ENCODE results near the gene CYGB.
A peak's percentile ranks its signal among the peaks of the same experiment; 100 is the strongest.

CYGB gene

GRCh38 chr17:76502341-76503211, 34.9 kb downstream of the CYGB start:
- no peak for TF ChIP-seq ZBTB7A (IDR thresholded peaks at IDR 0.05; ENCODE audit: low read depth)
- TF ChIP-seq RAD21 (IDR thresholded peaks at IDR 0.05; ENCODE audit: low read depth), result no peak
- no peak for TF ChIP-seq CREB1 (IDR thresholded peaks at IDR 0.05; ENCODE audit: low read depth)

GRCh38 chr17:76501827-76502307, 35.6 kb downstream of the CYGB start:
- TF ChIP-seq USF1 (IDR thresholded peaks at IDR 0.05) (no peak), TCF12 (IDR thresholded peaks at IDR 0.05; ENCODE audit: low read depth) (no peak), ZBTB7A (IDR thresholded peaks at IDR 0.05; ENCODE audit: low read depth) (no peak)

GRCh38 chr17:76501018-76501826, 36.3 kb downstream of the CYGB start, which contains the start of gene RHBDF2:
TSS of gene RHBDF2 (minus strand) at chr17:76501423. CDS start at chr17:76481524, 19,899 bp downstream.
- TF ChIP-seq CREB1 (IDR thresholded peaks at IDR 0.05; ENCODE audit: low read depth), result no peak
- TF ChIP-seq MAX (IDR thresholded peaks at IDR 0.05), result peak; percentile 68; the same call in 1 of the 2 replicates
- peak; percentile 61; the same call in 1 of the 2 replicates for TF ChIP-seq TAF1 (IDR thresholded peaks at IDR 0.05; ENCODE audit: low read depth)
- TF ChIP-seq YY1 (IDR thresholded peaks at IDR 0.05; ENCODE audit: low read depth), result no peak
- no peak for TF ChIP-seq RAD21 (IDR thresholded peaks at IDR 0.05; ENCODE audit: low read depth)
- peak; percentile 11; the same call in 1 of the 2 replicates for TF ChIP-seq EP300 (IDR thresholded peaks at IDR 0.05; ENCODE audit: borderline replicate concordance)
- TF ChIP-seq USF1 (IDR thresholded peaks at IDR 0.05), result peak; percentile 64
- peak; percentile 18; the same call in 1 of the 2 replicates for TF ChIP-seq TCF12 (IDR thresholded peaks at IDR 0.05; ENCODE audit: low read depth)
- no peak for TF ChIP-seq CEBPB (IDR thresholded peaks at IDR 0.05)
- TF ChIP-seq REST (IDR thresholded peaks at IDR 0.05; ENCODE audit: low read depth), result no peak

- TF ChIP-seq EGR1 (IDR thresholded peaks at IDR 0.05) (0 out of 2 replicates have a peak, but pooled peaks have one; percentile 34), TEAD4 (IDR thresholded peaks at IDR 0.05) (no peak)
Measured at GRCh38 chr17:76500747-76501017, 36.8 kb downstream of the CYGB start.

- TF ChIP-seq MAX (IDR thresholded peaks at IDR 0.05), result no peak
- TF ChIP-seq CEBPB (IDR thresholded peaks at IDR 0.05), result no peak
- no peak for TF ChIP-seq YY1 (IDR thresholded peaks at IDR 0.05; ENCODE audit: low read depth)
- TF ChIP-seq ZBTB7A (IDR thresholded peaks at IDR 0.05; ENCODE audit: low read depth), result no peak
- no peak for TF ChIP-seq EP300 (IDR thresholded peaks at IDR 0.05; ENCODE audit: borderline replicate concordance)
- TF ChIP-seq EGR1 (IDR thresholded peaks at IDR 0.05), result no peak
- no peak for TF ChIP-seq REST (IDR thresholded peaks at IDR 0.05; ENCODE audit: low read depth)
- TF ChIP-seq TAF1 (IDR thresholded peaks at IDR 0.05; ENCODE audit: low read depth), result no peak
Measured at GRCh38 chr17:76500074-76500746, 37.3 kb downstream of the CYGB start.

GRCh38 chr17:76499267-76499667, 38.2 kb downstream of the CYGB start:
- TF ChIP-seq ZBTB7A (IDR thresholded peaks at IDR 0.05; ENCODE audit: low read depth) (no peak), EGR1 (IDR thresholded peaks at IDR 0.05) (no peak), USF1 (IDR thresholded peaks at IDR 0.05) (no peak), TEAD4 (IDR thresholded peaks at IDR 0.05) (no peak), CEBPB (IDR thresholded peaks at IDR 0.05) (no peak), TAF1 (IDR thresholded peaks at IDR 0.05; ENCODE audit: low read depth) (no peak), NFIC (IDR thresholded peaks at IDR 0.05) (no peak), CREB1 (IDR thresholded peaks at IDR 0.05; ENCODE audit: low read depth) (no peak), MAX (IDR thresholded peaks at IDR 0.05) (no peak), RAD21 (IDR thresholded peaks at IDR 0.05; ENCODE audit: low read depth) (no peak), REST (IDR thresholded peaks at IDR 0.05; ENCODE audit: low read depth) (no peak), EP300 (IDR thresholded peaks at IDR 0.05; ENCODE audit: borderline replicate concordance) (no peak)
